Measurements from ENCODE around the gene KRTAP16-1.

DNA sequence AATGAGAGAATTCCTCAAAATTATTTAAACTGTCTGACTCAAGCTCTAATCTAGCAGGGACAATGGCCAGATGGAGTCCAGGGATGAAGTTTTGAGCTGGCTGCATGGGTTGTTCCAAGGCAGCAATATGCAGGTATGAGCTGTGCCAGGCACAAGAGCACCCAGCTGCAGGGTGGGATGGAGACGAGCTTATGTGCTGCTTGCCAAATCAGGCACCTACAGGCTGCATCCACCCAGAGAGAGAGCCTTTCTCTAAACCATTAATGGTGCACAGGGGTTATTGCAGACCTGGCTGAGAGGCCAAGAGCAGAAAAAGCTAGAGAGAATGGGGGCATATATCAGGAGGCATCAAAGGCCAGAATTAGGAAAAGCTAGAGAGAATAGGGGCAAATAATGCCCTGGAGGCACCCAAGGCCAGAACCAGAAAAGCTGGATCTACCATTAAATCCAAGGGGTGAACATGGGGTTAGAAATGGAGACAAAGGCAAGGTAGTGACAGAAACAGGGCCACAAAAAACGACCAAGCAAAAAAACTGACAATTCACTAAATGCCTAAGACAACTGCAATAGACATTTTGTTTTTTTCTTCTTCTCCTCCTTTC, 30.6 kb upstream of the KRTAP16-1 start:
- TF ChIP-seq, protein P1, sequence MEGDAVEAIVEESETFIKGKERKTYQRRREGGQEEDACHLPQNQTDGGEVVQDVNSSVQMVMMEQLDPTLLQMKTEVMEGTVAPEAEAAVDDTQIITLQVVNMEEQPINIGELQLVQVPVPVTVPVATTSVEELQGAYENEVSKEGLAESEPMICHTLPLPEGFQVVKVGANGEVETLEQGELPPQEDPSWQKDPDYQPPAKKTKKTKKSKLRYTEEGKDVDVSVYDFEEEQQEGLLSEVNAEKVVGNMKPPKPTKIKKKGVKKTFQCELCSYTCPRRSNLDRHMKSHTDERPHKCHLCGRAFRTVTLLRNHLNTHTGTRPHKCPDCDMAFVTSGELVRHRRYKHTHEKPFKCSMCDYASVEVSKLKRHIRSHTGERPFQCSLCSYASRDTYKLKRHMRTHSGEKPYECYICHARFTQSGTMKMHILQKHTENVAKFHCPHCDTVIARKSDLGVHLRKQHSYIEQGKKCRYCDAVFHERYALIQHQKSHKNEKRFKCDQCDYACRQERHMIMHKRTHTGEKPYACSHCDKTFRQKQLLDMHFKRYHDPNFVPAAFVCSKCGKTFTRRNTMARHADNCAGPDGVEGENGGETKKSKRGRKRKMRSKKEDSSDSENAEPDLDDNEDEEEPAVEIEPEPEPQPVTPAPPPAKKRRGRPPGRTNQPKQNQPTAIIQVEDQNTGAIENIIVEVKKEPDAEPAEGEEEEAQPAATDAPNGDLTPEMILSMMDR (IDR thresholded peaks at IDR 0.05; ENCODE audit: poor library complexity, severe bottlenecking), result no peak
- TF ChIP-seq EZH2 (IDR thresholded peaks at IDR 0.05; ENCODE audit: borderline replicate concordance, insufficient read depth, low read length, poor library complexity, severe bottlenecking) (no peak), MXI1 (conservative IDR thresholded peaks at IDR 0.05; ENCODE audit: poor library complexity, severe bottlenecking) (no peak), TAF1 (IDR thresholded peaks at IDR 0.05; ENCODE audit: low read depth) (no peak), REST (IDR thresholded peaks at IDR 0.05; ENCODE audit: borderline replicate concordance) (no peak), EP300 (conservative IDR thresholded peaks at IDR 0.05; ENCODE audit: poor library complexity, severe bottlenecking) (no peak), POLR2AphosphoS5 (IDR thresholded peaks at IDR 0.05) (no peak), RAD21 (conservative IDR thresholded peaks at IDR 0.05) (no peak)

All from neural cell (in vitro differentiated cells).